Neural cell (in vitro differentiated cells): ENCODE results near the gene REPS1.

Source experiments
- EP300 ChIP-seq: fragments of 450-650 bp; conservative IDR thresholded peaks from 2 replicates; pipeline ENCODE4 v1.6.1; 2014; ENCODE audit warnings: antibody characterized with exemption, mild to moderate bottlenecking, moderate library complexity; ENCODE audit not compliant: poor library complexity, severe bottlenecking
- EZH2 ChIP-seq: fragments of 200-600, 300-800 bp; shearing (Covaris generic), sonication (generic); IDR thresholded peaks from 2 replicates; pipeline ENCODE4 v1.6.1; 2014; ENCODE audit warnings: antibody characterized with exemption, low read length, borderline replicate concordance, mild to moderate bottlenecking; ENCODE audit not compliant: insufficient read depth, poor library complexity, severe bottlenecking
- RAD21 ChIP-seq: fragments of 450-650 bp; conservative IDR thresholded peaks from 2 replicates; pipeline ENCODE4 v1.6.1; 2014; ENCODE audit warnings: antibody characterized with exemption, mild to moderate bottlenecking, moderate library complexity
- SMC3 ChIP-seq: fragments of 450-650 bp; conservative IDR thresholded peaks from 2 replicates; pipeline ENCODE4 v1.6.1; 2014; ENCODE audit warnings: antibody characterized with exemption, mild to moderate bottlenecking, moderate library complexity; ENCODE audit not compliant: poor library complexity
- TAF1 ChIP-seq: IDR thresholded peaks from 2 replicates; pipeline ENCODE4 v1.6.1; 2012; ENCODE audit warnings: low read depth
- TF ChIP-seq, protein P1 (sequence below): fragments of 450-650 bp; IDR thresholded peaks from 2 replicates; pipeline ENCODE4 v1.5.1; 2014; ENCODE audit warnings: antibody characterized with exemption, mild to moderate bottlenecking, moderate library complexity; ENCODE audit not compliant: poor library complexity, severe bottlenecking
- TF ChIP-seq, protein P2 (sequence below): IDR thresholded peaks from 2 replicates; pipeline ENCODE4 v1.6.1; 2012; ENCODE audit warnings: borderline replicate concordance

DNA sequence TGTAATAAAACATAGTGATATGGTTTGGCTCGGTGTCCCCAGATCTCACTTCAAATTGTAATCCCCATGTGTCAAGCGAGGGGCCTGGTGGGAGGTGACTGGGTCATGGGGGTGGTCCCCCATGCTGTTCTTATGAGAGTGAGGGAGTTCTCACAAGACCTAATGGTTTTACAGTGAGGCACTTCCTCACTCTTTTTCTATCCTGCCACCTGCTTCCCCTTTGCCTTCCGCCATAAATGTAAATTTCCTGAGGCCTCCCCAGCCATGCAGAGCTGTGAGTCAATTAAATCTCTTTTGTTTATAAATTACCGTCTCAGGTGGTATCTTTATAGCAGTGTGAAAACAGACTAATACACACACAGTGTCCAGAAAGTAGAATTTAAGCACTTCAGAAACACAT lies 78.5 kb downstream of the REPS1 start:
- TF ChIP-seq, protein P1, sequence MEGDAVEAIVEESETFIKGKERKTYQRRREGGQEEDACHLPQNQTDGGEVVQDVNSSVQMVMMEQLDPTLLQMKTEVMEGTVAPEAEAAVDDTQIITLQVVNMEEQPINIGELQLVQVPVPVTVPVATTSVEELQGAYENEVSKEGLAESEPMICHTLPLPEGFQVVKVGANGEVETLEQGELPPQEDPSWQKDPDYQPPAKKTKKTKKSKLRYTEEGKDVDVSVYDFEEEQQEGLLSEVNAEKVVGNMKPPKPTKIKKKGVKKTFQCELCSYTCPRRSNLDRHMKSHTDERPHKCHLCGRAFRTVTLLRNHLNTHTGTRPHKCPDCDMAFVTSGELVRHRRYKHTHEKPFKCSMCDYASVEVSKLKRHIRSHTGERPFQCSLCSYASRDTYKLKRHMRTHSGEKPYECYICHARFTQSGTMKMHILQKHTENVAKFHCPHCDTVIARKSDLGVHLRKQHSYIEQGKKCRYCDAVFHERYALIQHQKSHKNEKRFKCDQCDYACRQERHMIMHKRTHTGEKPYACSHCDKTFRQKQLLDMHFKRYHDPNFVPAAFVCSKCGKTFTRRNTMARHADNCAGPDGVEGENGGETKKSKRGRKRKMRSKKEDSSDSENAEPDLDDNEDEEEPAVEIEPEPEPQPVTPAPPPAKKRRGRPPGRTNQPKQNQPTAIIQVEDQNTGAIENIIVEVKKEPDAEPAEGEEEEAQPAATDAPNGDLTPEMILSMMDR = no peak
- no peak for TF ChIP-seq SMC3
- TF ChIP-seq EZH2 = no peak
- TF ChIP-seq TAF1 = no peak
- TF ChIP-seq, protein P2, sequence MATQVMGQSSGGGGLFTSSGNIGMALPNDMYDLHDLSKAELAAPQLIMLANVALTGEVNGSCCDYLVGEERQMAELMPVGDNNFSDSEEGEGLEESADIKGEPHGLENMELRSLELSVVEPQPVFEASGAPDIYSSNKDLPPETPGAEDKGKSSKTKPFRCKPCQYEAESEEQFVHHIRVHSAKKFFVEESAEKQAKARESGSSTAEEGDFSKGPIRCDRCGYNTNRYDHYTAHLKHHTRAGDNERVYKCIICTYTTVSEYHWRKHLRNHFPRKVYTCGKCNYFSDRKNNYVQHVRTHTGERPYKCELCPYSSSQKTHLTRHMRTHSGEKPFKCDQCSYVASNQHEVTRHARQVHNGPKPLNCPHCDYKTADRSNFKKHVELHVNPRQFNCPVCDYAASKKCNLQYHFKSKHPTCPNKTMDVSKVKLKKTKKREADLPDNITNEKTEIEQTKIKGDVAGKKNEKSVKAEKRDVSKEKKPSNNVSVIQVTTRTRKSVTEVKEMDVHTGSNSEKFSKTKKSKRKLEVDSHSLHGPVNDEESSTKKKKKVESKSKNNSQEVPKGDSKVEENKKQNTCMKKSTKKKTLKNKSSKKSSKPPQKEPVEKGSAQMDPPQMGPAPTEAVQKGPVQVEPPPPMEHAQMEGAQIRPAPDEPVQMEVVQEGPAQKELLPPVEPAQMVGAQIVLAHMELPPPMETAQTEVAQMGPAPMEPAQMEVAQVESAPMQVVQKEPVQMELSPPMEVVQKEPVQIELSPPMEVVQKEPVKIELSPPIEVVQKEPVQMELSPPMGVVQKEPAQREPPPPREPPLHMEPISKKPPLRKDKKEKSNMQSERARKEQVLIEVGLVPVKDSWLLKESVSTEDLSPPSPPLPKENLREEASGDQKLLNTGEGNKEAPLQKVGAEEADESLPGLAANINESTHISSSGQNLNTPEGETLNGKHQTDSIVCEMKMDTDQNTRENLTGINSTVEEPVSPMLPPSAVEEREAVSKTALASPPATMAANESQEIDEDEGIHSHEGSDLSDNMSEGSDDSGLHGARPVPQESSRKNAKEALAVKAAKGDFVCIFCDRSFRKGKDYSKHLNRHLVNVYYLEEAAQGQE = no peak
- TF ChIP-seq RAD21 = no peak
- no peak for TF ChIP-seq EP300
